Fibroblast of pulmonary artery (primary cell): ENCODE measurements around the gene TMEM108.

Source experiments
- DNase-seq: peaks from one replicate; pipeline ENCODE4 v3.0.0-alpha.2; 2010; ENCODE audit warnings: low read depth
- H3K4me3 ChIP-seq: replicated peaks from 2 replicates; pipeline ENCODE4 v1.5.1; 2011; ENCODE audit warnings: low read depth, mild to moderate bottlenecking, control low read depth, low read length, moderate library complexity
- CTCF ChIP-seq: IDR thresholded peaks from 2 replicates; pipeline ENCODE4 v1.5.1; 2011; ENCODE audit warnings: mild to moderate bottlenecking, control low read depth, low read length, inconsistent platforms; ENCODE audit errors: missing control alignments

The TMEM108 gene

DNA sequence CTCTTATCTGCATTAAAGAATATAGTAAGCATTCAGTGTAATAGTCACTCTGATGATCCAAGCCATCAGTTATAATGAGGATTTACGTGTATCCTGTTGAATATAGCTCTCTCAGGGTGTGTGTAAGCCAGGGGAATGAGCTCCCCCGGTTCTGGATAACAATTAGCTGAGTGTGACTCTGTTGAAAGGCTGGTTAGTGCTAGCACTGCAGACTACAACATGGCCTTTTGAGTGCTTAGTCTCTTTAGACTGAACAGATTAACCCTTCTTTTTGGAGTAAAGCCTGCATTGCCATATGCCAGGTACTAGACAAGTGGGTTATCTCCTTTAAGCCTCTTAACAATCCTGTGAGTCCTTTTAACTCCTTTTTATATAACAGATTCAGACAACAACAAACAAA, 119.5 kb downstream of the TMEM108 start:
- DNase-seq, result no peak
- H3K4me3 ChIP-seq, result no peak overlapping the region
- TF ChIP-seq CTCF, result no peak

DNA sequence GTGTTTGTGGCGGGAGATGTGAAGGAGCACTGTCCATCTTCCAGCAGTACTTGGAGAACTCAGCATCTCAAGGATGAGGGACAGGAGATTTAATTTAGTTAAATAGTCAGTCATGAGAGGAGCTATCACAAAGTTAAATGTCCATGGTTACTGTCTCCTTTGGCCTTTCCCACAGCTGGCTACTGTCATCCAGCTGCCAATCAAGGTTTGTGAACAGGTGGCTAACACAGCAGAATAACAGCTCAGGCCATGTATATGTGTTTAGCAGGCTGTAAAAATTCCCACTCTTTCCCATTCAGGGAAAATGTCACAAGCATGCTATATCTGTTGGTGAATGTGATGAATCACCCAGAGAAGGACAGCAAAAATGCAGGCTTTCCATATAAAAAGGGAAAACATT, 120.5 kb downstream of the TMEM108 start:
- no peak for TF ChIP-seq CTCF
- H3K4me3 ChIP-seq, result no peak overlapping the region
- DNase-seq, result no peak

DNA sequence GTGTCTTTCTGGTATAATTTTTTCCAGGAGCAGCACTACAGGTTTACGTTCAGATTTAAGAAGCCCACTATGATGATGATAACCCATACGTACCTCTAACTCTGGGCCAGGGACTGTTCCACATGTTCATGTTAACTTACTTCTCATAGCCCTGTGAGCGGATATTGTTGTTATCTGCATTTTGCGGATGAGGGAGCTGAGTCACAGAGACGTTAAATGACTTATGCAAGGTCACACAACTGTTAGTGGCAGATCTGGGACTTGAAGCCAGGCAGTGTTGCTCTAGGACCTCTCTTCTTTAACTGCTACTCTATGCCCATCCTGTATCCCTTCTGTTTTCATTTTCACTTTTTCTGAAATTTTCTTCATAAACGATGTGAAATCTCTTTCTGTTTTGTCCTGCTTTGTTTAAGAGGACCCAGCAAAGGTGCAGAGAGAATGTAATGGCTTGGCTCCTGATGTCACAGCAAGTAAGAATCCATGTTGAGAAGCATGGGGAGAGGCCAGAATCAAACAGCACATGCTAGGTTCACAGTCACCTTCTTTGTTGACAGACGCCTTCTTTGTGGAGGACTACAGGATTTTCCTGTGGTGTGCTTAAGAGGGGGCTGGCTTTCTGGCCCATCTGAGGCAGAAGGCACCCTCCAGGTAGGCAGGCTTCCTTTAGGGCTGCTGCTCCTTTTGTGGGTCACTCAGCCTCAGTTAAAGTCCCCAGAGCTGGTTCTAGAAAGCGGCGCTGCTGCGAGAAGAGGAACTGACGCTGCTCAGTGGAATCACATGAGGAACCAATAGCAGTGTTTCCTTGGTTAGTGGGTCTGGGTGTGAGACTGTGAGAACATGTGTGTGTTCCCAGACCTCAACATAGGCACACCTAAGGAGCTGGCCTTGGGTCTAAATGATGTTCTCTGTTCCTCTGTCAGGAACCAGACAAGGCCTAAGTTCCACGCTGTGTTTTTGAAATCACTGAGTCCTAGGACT, 121.6 kb downstream of the TMEM108 start:
- no peak overlapping the region for H3K4me3 ChIP-seq
- TF ChIP-seq CTCF, result no peak
- no peak for DNase-seq

DNA sequence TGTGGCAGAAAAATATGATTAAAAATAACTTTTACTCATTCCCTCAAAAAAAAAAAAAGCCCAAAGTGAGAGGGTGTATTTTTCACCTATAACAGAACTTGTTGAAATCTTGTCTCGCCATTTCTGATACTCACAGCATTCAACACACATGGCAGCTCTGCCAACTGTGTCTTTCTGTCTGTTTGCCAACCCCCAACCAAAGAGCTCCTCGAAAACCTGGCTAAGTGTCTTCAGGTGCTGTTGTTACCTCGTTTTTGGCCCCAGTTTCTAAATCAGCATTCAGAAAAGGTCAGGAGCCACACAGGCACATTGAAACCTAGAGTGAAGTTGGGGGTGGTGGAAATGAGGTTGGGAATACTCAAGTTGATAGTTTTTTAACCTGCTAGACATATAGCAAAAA, 123.5 kb downstream of the TMEM108 start:
- no peak for DNase-seq
- TF ChIP-seq CTCF, result no peak
- no peak overlapping the region for H3K4me3 ChIP-seq

- no peak for TF ChIP-seq CTCF
- no peak for DNase-seq
- H3K4me3 ChIP-seq, result no peak overlapping the region
Measured at GRCh38 chr3:133162265-133162664, 124.1 kb downstream of the TMEM108 start.

- H3K4me3 ChIP-seq, result no peak overlapping the region
- no peak for DNase-seq
- no peak for TF ChIP-seq CTCF
Measured at GRCh38 chr3:133162670-133163305, 124.6 kb downstream of the TMEM108 start.
